Chondrocyte (in vitro differentiated cells): ENCODE measurements around the gene KLF18. TPM values are rescaled to one million over a fixed set of nuclear protein-coding genes. Genes with fewer than 3 reads are reported as not detected.
"Not testable (repeated sequence)": the region's sequence is repeated elsewhere in the genome, so short reads cannot be mapped to it uniquely, and the experiment has no call there.

Experiments used
- DNase-seq: peaks from one replicate; pipeline ENCODE4 v3.0.0; 2021; ENCODE audit warnings: mixed read lengths, low spot score
- H3K27ac Mint-ChIP-seq: one replicate; pipeline ENCODE4 v1.8.0; 2021; ENCODE audit warnings: mild to moderate bottlenecking, moderate library complexity, mixed read lengths; ENCODE audit not compliant: unreplicated experiment
- H3K27me3 Mint-ChIP-seq: 2 replicates; pipeline ENCODE4 v1.8.0; 2021; ENCODE audit warnings: low read depth, mixed read lengths
- H3K36me3 Mint-ChIP-seq: 2 replicates; pipeline ENCODE4 v1.8.0; 2021; ENCODE audit warnings: low read depth, mixed read lengths
- H3K4me1 Mint-ChIP-seq: 2 replicates; pipeline ENCODE4 v1.8.0; 2021; ENCODE audit warnings: low read depth, mild to moderate bottlenecking, mixed read lengths
- H3K4me3 Mint-ChIP-seq: one replicate; pipeline ENCODE4 v1.8.0; 2021; ENCODE audit warnings: mild to moderate bottlenecking, moderate library complexity, mixed read lengths; ENCODE audit not compliant: unreplicated experiment
- H3K9me3 Mint-ChIP-seq: 2 replicates; pipeline ENCODE4 v1.8.0; 2021; ENCODE audit warnings: low read depth, mixed read lengths
- total RNA-seq: library from RNA; stranded (reverse); gene quantifications from 3 replicates; pipeline ENCODE4 v1.2.1, GENCODE V29; 2021
- TF ChIP-seq, protein P1 (sequence below): fragments of 200-600 bp; sonication (generic); IDR thresholded peaks from 2 replicates; pipeline ENCODE4 v1.5.0; 2021; ENCODE audit warnings: antibody characterized with exemption, mild to moderate bottlenecking, moderate library complexity

Gene KLF18
- total RNA-seq, 1 donor from 2014 or later = not detected

DNA sequence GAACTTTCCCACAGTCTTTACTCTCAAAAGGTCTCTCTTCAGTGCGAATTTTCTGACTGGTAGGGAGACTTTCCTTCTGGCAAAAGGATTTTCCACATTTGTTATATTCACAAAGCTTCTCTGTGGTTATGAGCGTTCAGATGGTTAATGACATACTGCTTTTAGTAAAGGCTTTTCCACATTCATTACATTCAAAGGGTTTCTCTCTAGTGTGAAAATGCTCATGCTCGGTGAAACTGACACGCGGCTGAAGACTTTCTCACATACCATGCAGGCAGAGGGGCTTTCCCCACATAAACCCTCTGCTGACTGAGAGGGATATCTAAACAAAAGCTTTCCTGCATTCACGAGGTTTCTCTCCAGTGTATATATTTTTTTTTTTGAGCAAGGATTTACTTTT is 9.9 kb upstream of the KLF18 start:
- H3K27me3 Mint-ChIP-seq = peaks cover 18% of the 10 kb centered on the region

DNA sequence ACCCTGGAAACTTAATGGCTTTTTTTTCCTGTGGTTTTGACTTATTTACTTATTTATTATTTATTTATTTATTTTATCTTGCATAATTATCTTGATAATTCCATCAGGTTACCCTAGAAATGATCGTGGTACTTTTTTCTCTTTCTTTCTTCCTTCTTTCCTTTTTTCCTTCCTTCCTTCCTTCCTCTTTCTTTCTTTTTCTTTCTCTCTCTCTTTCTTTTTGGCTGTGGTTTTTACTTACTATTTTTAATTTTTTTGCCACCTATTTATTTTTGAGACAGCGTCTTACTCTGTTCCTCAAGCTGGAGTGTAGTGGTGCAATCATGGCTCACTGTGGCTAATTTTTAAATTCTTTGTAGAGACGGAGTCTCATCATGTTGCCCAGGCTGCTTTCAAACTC is 6.2 kb upstream of the KLF18 start:
- H3K9me3 Mint-ChIP-seq = peaks cover 17% of the 10 kb centered on the region
- peaks cover 17% of the 10 kb centered on the region for H3K27me3 Mint-ChIP-seq
- H3K36me3 Mint-ChIP-seq = peaks cover 5% of the 10 kb centered on the region
- H3K27ac Mint-ChIP-seq = no peak overlapping the region
- H3K4me3 Mint-ChIP-seq = no peak overlapping the region
- H3K4me1 Mint-ChIP-seq = peaks cover 2% of the 10 kb centered on the region
- TF ChIP-seq, protein P1, sequence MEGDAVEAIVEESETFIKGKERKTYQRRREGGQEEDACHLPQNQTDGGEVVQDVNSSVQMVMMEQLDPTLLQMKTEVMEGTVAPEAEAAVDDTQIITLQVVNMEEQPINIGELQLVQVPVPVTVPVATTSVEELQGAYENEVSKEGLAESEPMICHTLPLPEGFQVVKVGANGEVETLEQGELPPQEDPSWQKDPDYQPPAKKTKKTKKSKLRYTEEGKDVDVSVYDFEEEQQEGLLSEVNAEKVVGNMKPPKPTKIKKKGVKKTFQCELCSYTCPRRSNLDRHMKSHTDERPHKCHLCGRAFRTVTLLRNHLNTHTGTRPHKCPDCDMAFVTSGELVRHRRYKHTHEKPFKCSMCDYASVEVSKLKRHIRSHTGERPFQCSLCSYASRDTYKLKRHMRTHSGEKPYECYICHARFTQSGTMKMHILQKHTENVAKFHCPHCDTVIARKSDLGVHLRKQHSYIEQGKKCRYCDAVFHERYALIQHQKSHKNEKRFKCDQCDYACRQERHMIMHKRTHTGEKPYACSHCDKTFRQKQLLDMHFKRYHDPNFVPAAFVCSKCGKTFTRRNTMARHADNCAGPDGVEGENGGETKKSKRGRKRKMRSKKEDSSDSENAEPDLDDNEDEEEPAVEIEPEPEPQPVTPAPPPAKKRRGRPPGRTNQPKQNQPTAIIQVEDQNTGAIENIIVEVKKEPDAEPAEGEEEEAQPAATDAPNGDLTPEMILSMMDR = no peak
- no peak for DNase-seq

More for the DNA sequence above, 9.9 kb upstream of the KLF18 start:
- Mint-ChIP-seq H3K4me3 (no peak overlapping the region), H3K4me1 (peaks cover 12% of the 10 kb centered on the region), H3K27ac (no peak overlapping the region), H3K9me3 (no peaks in the 10 kb centered on the region), H3K36me3 (peaks cover 1% of the 10 kb centered on the region)
- DNase-seq = no peak
- TF ChIP-seq, protein P1 = no peak

DNA sequence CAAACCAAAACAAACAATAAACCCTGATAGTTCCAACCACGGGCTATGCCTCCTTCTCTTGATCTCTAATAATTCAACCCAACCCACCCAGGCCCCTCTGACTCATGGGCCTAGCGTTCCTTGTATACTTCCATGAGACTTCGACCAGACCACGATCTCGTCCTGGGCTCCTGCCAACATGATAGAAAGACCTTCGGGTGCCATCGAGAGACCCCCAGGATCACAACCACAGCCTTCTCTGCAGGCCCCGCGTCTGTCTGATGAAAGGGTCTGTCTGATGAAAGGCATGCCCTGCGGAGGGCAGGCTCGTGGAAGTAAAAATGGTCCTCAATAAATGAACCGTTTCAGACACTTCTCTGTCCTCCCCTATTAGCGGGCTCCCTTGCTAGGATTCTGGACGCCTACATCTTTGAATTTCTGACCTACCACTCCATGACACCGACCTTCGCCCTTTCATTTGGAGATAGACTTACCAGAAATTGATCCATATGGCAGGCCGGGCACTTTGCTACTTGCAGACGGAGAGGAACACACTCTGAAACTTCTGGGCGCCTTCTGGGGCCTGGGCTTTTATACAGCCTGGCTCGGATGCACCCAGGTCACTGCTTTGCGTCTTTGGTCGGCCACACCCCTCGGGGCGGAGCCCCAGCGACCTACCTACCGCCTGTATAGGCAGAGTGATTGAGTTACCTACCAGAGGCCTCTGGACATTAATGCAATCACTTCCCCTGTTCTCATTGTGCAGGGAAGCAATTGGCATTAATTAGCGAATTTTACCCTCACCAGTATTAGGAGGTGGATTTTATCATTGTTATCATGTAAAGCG is 5.3 kb upstream of the KLF18 start:
- H3K9me3 Mint-ChIP-seq = peaks cover 17% of the 10 kb centered on the region
- H3K27ac Mint-ChIP-seq = no peak overlapping the region
- TF ChIP-seq, protein P1 = no peak
- peaks cover 5% of the 10 kb centered on the region for H3K36me3 Mint-ChIP-seq
- H3K27me3 Mint-ChIP-seq = peaks cover 14% of the 10 kb centered on the region
- no peak for DNase-seq
- H3K4me1 Mint-ChIP-seq = peaks cover 1% of the 10 kb centered on the region
- H3K4me3 Mint-ChIP-seq = no peak overlapping the region

DNA sequence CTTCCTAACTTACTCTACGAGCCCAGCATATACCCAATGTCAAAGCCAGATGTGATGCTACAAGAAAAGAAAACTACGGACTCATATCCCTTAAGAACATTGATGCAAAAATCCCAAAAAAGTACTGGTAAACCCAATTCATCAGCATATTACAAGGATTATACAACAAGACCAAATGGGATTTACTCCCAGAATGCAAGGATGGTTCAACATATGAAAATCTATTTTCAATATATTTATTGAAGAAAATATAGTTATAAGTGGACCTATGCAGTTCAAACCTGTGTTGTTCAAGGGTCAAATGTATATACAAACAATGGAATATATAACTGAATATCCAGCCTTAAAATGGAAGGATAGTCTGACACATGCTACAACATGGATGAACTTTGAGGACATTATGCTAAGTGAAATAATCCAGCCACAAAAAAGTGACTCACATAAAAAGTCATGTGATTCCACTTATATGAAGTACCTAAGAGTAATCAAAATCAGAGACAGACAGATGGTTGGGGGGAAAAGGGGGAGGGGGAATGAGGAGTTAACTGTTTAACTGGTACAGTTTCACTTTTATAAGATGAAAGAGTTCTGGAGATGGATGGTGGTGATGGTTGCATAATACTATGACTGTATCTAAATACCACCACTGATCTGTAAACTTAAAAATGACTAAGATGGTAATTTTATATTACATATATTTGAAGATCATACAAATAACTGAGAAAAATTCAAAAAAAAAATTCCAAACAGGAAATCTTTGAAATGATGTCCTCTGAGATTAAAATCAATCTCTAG is 3.7 kb upstream of the KLF18 start:
- Mint-ChIP-seq H3K36me3 (peaks cover 5% of the 10 kb centered on the region), H3K4me3 (no peak overlapping the region), H3K27me3 (peaks cover 9% of the 10 kb centered on the region), H3K27ac (no peak overlapping the region), H3K9me3 (peaks cover 17% of the 10 kb centered on the region), H3K4me1 (no peaks in the 10 kb centered on the region)
- no peak for DNase-seq
- TF ChIP-seq, protein P1 = no peak

DNA sequence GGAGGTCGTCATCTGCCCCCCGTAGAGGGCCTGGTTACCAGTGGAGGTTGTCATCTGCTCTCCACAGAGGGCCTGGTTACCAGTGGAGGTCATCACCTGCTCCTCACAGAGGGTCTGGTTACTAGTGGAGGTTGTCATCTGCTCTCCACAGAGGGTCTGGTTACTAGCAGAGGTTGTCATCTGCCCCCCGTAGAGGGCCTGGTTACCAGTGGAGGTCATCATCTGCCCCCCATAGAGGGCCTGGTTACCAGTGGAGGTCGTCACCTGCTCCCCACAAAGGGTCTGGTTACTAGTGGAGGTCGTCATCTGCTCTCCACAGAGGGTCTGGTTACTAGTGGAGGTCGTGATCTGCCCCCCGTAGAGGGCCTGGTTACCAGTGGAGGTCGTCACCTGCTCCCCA is 1.9 kb downstream of the KLF18 start:
- H3K27me3 Mint-ChIP-seq = peaks cover 11% of the 10 kb centered on the region
- H3K4me3 Mint-ChIP-seq, H3K4me1 Mint-ChIP-seq, H3K9me3 Mint-ChIP-seq, H3K36me3 Mint-ChIP-seq, DNase-seq, H3K27ac Mint-ChIP-seq: not testable (repeated sequence)
